ENCODE measurements around the gene CNOT1. TPM values are rescaled to one million over a fixed set of nuclear protein-coding genes. Genes with fewer than 3 reads are reported as not detected.
"Not testable (repeated sequence)": the region's sequence is repeated elsewhere in the genome, so short reads cannot be mapped to it uniquely, and the experiment has no call there.

CNOT1 gene
- total RNA-seq, result 245 and 247 TPM in 2 replicates

DNA sequence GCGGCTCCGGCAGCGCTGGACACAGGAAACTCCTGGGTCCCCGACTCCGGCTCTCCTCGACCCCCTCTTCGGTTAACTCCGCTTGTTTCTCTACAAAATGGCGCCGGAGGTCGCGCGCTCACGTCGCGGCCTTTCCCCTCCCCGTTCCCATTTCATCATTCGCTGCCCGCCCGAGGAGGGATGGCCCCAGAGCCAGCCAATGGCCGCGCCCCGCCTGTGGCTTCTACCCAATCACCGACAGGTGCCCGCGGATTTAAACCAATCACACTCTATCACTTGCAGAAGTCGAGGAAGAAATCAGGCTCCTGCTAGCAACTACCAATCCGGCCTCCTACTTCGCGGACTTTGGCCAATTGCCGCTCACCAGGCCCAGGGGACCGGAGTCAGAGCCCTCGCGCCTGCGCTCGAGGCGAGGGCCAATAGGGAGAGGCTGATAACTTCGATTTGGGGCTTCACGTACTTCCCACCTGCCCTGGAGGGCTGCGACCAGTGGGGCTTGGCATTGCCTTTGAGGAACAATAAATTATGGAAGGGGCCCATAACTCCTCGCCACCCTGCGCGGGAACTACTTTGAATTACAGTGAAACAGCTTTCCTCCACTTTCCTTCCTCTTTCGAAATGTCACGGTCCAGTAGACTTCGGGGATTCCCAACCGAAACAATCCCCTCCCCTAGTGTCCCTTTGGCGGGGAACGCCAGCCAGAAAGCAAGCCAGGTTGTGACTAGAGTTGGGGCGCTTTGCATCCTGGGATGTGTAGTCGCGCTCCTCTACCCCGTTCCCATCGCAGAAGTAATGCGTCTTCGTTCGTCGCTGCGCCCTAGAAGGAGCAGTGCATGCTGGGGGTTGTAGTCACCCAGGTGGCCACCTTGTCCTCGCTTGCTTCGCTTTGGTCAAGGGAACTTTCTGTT, at the start of gene CNOT1:
TSS of gene CNOT1 (minus strand) at position 94 of the 908 bp plus-strand sequence. CDS start 30,489 bp downstream, outside the sequence.
- intact Hi-C loops (cut with micrococcal nuclease), result loop anchor here (1.0 to 10.0 kb wide), 6 partner anchors 54 to 893 kb away; partner anchors contain the start of genes CSNK2A2, GOT2, KATNB1 and SETD6

DNA sequence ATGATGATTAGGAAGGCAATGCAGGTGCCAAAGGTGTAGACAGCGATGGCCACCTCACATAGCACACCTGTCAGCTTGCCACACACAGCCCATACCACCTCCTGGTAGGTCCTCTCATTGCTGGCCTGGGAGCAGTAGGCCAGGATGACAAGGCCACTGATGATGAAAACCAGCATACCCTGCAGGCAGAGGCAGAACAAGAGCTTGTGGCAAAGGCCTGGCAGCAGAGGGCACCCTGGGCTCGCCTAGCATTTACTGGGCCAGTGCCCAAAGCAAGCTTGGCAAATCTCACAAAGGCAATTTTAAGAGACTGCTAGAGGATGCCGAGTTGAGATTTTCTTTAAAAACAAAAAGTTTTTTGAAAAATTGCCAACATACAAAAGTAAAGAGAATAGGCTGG, 49.1 kb upstream of the CNOT1 start:
- intact Hi-C loops (cut with micrococcal nuclease), result no loop called here

- intact Hi-C loops (cut with micrococcal nuclease), result no loop called here
Observed at GRCh38 chr16:58678269-58678668, 48.6 kb upstream of the CNOT1 start.

DNA sequence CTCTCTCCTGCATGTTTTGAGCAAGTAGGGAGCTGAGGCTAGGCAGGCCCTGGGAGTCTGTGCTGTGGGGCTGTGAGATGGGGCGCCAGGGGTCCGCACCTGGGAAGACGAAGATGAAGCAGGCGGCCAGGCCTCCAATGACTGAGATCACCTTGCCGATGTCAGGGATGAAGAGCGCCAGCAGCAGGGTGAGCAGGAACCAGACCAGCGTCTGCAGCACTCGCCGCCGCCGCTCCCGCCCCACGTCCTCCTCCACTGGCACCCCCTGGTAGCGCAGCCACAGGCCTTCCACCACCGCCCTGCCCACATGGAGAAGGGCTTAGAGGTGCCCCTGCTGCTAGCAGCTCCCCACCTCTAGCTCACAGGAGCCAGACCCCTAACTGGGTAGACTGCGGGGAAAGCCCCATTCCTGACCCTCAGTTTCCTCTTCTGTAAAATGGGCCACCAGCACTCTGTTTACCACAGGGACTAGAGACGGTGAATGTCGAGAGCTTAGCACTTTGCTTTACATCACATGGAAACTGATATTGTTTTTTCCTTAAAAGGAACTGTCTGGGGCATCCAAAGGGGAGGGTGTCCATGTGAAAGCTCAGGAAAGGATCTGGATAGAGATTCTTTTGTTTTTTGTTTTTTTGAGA, 41.4 kb upstream of the CNOT1 start:
- intact Hi-C loops (cut with micrococcal nuclease), result no loop called here

DNA sequence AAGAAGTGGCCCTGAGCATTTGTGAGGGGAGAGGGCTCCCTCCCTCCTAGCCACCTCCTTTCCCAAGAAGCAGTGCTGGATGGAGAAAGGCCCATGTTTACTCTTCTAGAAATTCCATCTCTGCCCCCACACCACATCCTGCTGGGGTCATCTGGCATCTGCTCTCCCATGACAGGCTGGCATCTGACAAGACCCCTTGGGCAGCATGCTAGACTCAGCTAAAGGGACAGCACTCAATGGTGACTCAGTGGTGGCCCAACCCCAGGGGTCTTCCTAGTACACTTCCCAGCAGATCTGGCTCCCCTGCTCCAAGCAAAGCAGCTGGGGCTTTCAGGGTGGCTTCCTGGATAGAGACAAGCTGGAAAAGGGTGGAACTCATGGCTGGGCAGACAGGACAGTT, 40.6 kb upstream of the CNOT1 start:
- intact Hi-C loops (cut with micrococcal nuclease), result no loop called here

DNA sequence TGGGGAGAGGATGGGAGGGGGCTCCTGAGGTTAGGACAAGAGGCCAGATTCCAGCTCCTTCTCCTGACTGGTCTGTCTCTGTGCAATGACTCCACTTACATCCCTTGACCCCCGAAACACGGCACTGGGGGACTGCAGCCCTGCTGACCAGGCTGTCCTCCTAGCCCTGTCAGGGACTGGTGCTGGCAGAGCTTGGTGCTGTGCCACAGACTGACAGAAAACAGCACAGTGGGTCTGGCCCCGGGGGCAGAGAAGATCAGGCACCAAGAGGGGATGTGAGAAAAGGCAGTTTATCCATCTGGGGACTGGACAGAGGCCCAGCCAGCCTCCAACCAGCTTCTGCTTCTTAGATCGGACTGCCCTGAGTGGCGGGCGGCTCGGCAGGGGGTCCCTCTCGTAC, 35.6 kb upstream of the CNOT1 start:
- intact Hi-C loops (cut with micrococcal nuclease), result no loop called here

GRCh38 chr16:58661199-58661830, 31.7 kb upstream of the CNOT1 start:
- intact Hi-C loops (cut with micrococcal nuclease), result loop anchor here (1.0 kb wide), 2 partner anchors 95 to 149 kb away; no protein-coding TSS in a partner anchor

DNA sequence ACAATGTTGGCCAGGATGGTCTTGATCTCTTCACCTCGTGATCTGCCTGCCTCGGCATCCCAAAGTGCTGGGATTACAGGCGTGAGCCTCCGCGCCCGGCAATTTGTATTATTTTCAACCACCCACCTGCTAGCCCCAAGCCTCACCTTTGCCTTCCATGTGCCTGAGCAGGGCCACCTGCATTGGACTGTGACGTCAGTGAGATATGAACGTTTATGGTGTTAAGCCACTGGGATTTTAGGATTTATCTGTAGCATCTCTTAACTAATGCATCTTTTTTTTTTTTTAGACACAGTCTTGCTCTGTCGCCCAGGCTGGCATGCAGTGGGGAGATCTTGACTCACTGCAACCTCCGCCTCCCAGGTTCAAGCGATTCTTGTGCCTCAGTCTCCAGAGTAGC, 30.3 kb upstream of the CNOT1 start:
- intact Hi-C loops (cut with micrococcal nuclease), result not testable (repeated sequence)

GRCh38 chr16:58658796-58659211, 29.2 kb upstream of the CNOT1 start:
- intact Hi-C loops (cut with micrococcal nuclease), result no loop called here

DNA sequence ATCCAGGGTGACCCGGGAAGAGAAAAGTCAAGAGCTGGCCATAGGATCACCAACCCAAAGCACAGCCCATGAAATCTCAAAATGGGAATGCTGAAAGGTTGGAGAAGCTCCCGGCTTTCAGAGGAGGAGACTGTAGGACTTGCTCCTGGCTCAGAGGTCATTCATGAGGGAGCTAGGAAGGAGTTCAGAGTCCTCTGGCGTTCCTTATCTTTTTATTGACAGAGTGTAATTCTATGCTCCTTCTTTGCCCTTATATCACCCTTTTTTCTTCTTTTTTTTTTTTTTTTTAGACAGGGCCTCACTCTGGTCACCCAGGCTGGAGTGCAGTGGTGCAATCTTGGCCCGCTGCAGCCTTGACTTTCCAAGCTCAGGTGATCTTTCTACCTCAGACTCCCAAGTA, 27.3 kb upstream of the CNOT1 start:
- intact Hi-C loops (cut with micrococcal nuclease), result no loop called here

DNA sequence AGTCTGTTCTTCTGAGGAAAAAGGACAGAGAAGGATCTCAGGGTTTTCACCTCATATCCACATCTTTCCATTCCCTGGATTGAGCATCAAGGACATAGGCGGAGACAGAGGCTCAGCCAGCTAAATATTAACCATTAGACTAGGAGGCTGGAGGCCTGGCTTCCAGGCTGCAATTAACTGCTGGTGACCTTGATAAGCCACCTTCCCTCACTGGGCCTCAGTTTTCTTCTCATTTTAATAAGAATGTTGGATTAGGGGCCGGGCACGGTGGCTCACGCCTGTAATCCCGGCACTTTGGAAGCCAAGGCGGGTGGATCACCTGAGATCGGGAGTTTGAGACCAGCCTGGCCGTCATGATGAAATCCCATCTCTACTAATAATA, 25.6 kb upstream of the CNOT1 start:
- intact Hi-C loops (cut with micrococcal nuclease), result no loop called here

- intact Hi-C loops (cut with micrococcal nuclease), result no loop called here
Observed at GRCh38 chr16:58654560-58655214, 25.1 kb upstream of the CNOT1 start.

DNA sequence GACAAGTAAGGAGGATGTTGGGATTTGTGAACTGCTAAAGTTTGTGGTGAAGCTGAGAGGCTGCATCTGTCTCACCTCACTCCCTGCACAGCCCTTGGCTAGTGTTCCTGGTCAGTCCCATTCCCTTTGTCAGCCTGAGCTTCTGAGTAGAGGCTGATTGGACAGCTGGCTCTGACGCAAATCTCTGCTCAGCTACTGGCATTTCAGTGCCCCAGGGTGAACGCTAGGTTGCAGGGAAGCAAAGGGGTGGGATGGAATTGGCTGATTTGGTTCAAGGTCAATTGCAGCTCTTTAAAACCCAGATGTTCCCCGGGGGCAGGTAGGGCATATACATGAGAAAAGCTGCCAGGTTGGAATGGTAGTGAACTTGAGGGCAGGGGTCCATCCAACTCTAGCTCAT, 23.1 kb upstream of the CNOT1 start:
- intact Hi-C loops (cut with micrococcal nuclease), result no loop called here

DNA sequence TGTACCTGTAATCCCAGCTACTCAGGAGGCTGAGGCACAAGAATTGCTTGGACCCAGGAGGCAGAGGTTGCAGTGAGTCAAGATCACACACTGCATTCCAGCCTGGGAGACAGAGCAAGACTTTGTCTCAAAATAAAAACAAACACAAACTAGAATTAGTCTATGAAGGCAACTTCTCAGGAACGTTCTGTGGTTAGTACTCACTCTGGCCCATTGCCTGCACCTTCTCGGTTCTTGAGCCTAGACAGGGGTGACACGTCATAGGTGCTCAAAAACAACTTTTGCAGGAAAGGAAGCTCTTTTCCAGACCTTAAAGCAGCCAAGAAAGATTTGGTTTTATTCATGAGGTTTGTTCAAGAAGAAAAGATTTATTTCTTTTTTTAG, 22.3 kb upstream of the CNOT1 start:
- intact Hi-C loops (cut with micrococcal nuclease), result no loop called here

DNA sequence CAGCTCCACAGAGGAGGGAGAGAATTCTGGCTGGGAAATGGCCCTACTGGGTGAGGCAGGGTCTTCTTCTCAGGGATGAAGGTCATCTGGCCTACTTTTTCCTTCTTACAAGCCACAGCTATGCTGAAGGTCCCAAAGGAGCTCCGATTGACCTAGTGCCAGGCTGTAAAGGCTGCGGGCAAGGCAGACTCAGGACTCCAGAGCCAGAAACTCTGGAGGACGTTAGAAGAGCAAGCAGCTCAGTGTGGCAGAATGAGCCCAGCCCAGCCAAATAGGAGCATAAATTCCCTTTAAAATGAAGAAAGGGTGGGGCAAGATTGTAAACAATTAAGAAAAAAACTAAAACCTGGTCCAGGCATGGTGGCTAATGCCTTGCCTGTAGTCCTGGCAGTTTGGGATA, 20.1 kb upstream of the CNOT1 start:
- intact Hi-C loops (cut with micrococcal nuclease), result no loop called here

GRCh38 chr16:58647107-58647506, 17.5 kb upstream of the CNOT1 start:
- intact Hi-C loops (cut with micrococcal nuclease), result no loop called here

GRCh38 chr16:58644765-58645487, 15.3 kb upstream of the CNOT1 start:
- intact Hi-C loops (cut with micrococcal nuclease), result no loop called here

DNA sequence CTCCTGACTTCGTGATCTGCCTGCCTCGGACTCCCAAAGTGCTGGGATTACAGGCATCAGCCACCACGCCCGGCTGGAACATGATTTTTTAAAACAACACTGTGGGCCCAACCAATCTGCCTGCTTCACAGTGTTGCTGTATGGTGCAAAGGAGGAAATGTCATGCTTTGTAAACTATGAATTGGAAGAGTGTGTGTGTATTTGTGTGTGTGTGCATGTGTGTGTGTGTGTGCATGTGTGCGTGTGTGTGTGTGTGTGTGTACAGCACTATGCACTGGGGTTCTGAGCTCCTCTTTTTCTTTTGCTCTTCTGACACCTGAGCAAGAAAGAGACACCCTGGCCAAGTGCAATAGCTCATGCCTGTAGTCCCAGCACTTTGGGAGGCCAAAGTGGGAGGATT, 14.5 kb upstream of the CNOT1 start:
- intact Hi-C loops (cut with micrococcal nuclease), result no loop called here

DNA sequence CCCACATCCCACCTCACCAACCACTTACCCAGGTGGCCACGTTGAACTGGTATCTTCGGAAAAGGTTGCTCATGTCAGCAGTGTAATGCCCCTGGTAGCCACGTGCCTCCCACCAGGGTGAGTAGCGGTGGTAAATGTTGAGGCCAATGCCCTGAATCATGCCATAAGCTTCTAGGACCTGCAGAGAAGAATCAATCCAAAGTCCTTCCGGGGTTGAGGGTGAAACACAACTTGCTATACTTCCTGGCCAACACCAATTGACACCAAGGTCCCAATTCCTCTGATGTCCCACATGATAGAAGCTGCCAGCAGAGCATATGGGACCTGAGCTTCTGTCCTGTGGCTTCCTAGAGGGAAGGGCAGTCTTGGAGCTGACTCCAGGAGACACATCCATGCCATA, 11.3 kb upstream of the CNOT1 start:
- intact Hi-C loops (cut with micrococcal nuclease), result no loop called here

DNA sequence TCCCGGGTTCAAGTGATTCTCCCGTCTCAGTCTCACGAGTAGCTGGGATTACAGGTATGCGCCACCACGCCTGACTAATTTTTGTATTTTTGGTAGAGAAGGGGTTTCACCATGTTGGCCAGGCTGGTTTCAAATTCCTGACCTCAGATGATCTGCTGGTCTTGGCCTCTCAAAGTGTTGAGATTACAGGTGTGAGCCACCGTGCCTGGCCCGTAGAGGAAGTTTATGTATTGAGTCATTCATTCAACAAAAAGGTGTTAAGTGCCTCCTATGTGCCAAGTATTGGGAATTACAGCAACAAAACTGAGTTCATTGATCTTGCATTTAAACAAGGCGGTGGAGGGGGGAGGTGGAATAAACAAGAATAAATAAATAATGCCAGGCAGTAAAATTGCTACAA, 10.2 kb upstream of the CNOT1 start:
- intact Hi-C loops (cut with micrococcal nuclease), result no loop called here

DNA sequence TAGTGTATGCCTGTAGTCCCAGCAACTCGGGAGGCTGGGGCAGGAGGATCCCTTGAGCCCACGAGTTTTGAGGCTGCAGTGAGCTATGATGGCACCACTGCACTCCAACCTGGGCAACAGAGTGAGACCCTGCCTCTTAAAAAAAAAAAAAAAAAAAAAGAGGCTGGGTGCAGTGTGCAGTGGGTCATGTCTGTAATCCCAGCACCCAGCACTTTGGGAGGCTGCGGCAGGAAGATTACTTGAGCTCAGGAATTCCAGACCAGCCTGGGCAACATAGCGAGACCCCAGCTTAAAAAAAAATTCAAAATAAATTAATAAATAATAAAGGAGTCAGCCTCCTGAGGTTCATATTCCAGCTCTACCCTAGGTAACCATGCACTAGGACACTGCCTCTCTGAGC, 9.6 kb upstream of the CNOT1 start:
- intact Hi-C loops (cut with micrococcal nuclease), result no loop called here
